Neural progenitor cell (in vitro differentiated cells): ENCODE results near the gene KLHL40. TPM values are rescaled to one million over a fixed set of nuclear protein-coding genes. Genes with fewer than 3 reads are reported as not detected.

Experiments
- DNase-seq: peaks from one replicate; pipeline ENCODE4 v3.0.0-alpha.2; 2016; ENCODE audit warnings: low spot score
- H2AFZ ChIP-seq: fragments of 200-600 bp; sonication (generic); replicated peaks from 2 replicates; pipeline ENCODE4 v1.6.1; 2016; ENCODE audit warnings: antibody characterized with exemption
- H3F3A ChIP-seq: fragments of 200-600 bp; sonication (generic); 2 replicates; pipeline ENCODE4 v1.6.1; 2016; ENCODE audit warnings: antibody characterized with exemption, low read depth
- H3K27ac ChIP-seq: fragments of 200-600 bp; sonication (generic); 2 replicates; pipeline ENCODE4 v1.5.1; 2016; ENCODE audit warnings: mild to moderate bottlenecking
- H3K27me3 ChIP-seq: fragments of 200-600 bp; sonication (generic); 2 replicates; pipeline ENCODE4 v1.6.1; 2016; ENCODE audit warnings: mild to moderate bottlenecking, moderate library complexity
- H3K36me3 ChIP-seq: fragments of 200-600 bp; sonication (generic); 2 replicates; pipeline ENCODE4 v1.5.1; 2016
- H3K4me1 ChIP-seq: fragments of 200-600 bp; sonication (generic); 2 replicates; pipeline ENCODE4 v1.6.1; 2016; ENCODE audit warnings: mixed run types
- H3K4me2 ChIP-seq: fragments of 200-600 bp; sonication (generic); 2 replicates; pipeline ENCODE4 v1.6.1; 2016
- H3K4me3 ChIP-seq: fragments of 200-600 bp; sonication (generic); 2 replicates; pipeline ENCODE4 v1.5.1; 2016
- H3K79me2 ChIP-seq: fragments of 200-600 bp; sonication (generic); 2 replicates; pipeline ENCODE4 v1.6.1; 2016; ENCODE audit warnings: low read depth
- H3K9ac ChIP-seq: fragments of 200-600 bp; sonication (generic); 2 replicates; pipeline ENCODE4 v1.6.1; 2016
- H3K9me3 ChIP-seq: fragments of 200-600 bp; sonication (generic); 2 replicates; pipeline ENCODE4 v1.5.1; 2016; ENCODE audit warnings: low read depth
- H4K20me1 ChIP-seq: fragments of 200-600 bp; sonication (generic); 2 replicates; pipeline ENCODE4 v1.6.1; 2016; ENCODE audit warnings: low read depth
- H3K27ac Mint-ChIP-seq: 3 replicates; pipeline ENCODE4 v1.8.0; 2021; ENCODE audit warnings: mixed read lengths
- H3K27me3 Mint-ChIP-seq: 2 replicates; pipeline ENCODE4 v1.8.0; 2022; ENCODE audit warnings: low read depth, mild to moderate bottlenecking, inconsistent platforms, moderate library complexity, mixed read lengths; ENCODE audit not compliant: insufficient read depth
- H3K36me3 Mint-ChIP-seq: 3 replicates; pipeline ENCODE4 v1.8.0; 2021; ENCODE audit warnings: mixed read lengths
- H3K4me1 Mint-ChIP-seq: 3 replicates; pipeline ENCODE4 v1.8.0; 2021; ENCODE audit warnings: mixed read lengths
- H3K4me3 Mint-ChIP-seq: 3 replicates; pipeline ENCODE4 v1.8.0; 2021; ENCODE audit warnings: mild to moderate bottlenecking, moderate library complexity, mixed read lengths
- H3K9me3 Mint-ChIP-seq: 3 replicates; pipeline ENCODE4 v1.8.0; 2020; ENCODE audit warnings: mixed read lengths
- EZH2 ChIP-seq: fragments of 200-600 bp; sonication (generic); IDR thresholded peaks from 2 replicates; pipeline ENCODE4 v1.6.1; 2017; ENCODE audit warnings: antibody characterized with exemption, mild to moderate bottlenecking, moderate library complexity
- EZH2phosphoT487 ChIP-seq: fragments of 200-600 bp; sonication (generic); IDR thresholded peaks from 2 replicates; pipeline ENCODE4 v1.6.1; 2017; ENCODE audit warnings: antibody characterized with exemption
- total RNA-seq: library from RNA; depleted of rRNA; stranded (reverse); fragments of >200 nt; gene quantifications from 2 replicates; pipeline ENCODE4 v1.2.3, GENCODE V29; 2015; ENCODE audit warnings: low replicate concordance
- TF ChIP-seq, protein P1 (sequence below): fragments of 200-600 bp; sonication (generic); IDR thresholded peaks from 2 replicates; pipeline ENCODE4 v1.5.1; 2017; ENCODE audit warnings: antibody characterized with exemption, mild to moderate bottlenecking

The KLHL40 gene
- total RNA-seq, 1 donor from 2014 or later, result not detected

DNA sequence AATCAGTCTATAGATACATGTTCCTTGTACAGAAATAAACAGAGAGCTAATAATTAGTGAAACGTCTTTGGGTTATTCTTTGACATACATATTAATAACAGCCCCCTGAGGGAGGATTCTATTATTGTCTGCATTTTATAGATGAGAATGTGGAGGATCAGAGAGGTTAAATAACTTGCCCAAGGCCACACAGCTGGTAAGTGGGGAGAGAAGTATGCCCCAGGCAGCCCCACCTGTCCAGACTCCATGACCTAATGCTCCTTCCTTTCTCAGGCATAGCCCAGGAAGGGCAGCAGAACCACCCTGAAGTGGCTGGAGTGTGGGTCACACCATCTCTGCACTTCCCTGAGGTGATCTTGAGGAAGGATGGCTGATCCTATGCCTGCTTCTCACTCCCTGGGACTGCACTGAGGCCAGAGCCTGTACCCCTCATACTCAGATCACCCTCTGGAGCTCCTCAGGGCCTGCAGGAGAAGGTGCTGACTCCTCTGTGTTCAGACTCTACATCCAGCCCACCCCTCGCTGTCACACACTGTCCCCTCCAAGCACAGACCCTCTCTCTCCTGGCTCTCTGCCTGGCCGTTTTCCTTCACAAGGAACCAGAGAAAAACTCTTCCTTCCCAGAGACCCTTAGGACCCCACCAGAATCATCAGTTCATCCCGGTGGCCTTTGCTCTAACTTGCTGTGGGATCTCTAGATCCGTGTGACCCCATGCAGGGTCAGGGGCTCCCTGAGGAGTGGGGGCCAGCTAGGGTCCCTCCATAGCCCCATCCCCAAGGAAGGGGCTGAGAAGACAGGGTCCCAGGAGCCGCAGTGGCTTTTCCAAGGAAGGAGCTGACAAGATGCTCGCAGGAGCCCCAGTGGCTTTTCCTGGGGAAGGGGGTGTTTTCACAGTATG lies 21.6 kb downstream of the KLHL40 start:
- H3K9me3 Mint-ChIP-seq, result no peaks in the 10 kb centered on the region
- no peak overlapping the region for H3K4me2 ChIP-seq
- no peaks in the 10 kb centered on the region for H3K4me1 Mint-ChIP-seq
- no peak overlapping the region for H2AFZ ChIP-seq
- H3K4me1 ChIP-seq, result no peaks in the 10 kb centered on the region
- H3F3A ChIP-seq, result no peaks in the 10 kb centered on the region
- peaks cover 20% of the 10 kb centered on the region for H3K27me3 Mint-ChIP-seq
- no peak for TF ChIP-seq EZH2
- TF ChIP-seq, protein P1, sequence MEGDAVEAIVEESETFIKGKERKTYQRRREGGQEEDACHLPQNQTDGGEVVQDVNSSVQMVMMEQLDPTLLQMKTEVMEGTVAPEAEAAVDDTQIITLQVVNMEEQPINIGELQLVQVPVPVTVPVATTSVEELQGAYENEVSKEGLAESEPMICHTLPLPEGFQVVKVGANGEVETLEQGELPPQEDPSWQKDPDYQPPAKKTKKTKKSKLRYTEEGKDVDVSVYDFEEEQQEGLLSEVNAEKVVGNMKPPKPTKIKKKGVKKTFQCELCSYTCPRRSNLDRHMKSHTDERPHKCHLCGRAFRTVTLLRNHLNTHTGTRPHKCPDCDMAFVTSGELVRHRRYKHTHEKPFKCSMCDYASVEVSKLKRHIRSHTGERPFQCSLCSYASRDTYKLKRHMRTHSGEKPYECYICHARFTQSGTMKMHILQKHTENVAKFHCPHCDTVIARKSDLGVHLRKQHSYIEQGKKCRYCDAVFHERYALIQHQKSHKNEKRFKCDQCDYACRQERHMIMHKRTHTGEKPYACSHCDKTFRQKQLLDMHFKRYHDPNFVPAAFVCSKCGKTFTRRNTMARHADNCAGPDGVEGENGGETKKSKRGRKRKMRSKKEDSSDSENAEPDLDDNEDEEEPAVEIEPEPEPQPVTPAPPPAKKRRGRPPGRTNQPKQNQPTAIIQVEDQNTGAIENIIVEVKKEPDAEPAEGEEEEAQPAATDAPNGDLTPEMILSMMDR, result no peak
- TF ChIP-seq EZH2phosphoT487, result no peak
- H3K27ac ChIP-seq, result no peak overlapping the region
- no peaks in the 10 kb centered on the region for H3K9me3 ChIP-seq
- no peaks in the 10 kb centered on the region for H3K79me2 ChIP-seq
- no peak overlapping the region for H3K4me3 Mint-ChIP-seq
- H4K20me1 ChIP-seq, result peaks cover 3% of the 10 kb centered on the region
- H3K36me3 Mint-ChIP-seq, result no peaks in the 10 kb centered on the region
- H3K9ac ChIP-seq, result no peak overlapping the region
- H3K27me3 ChIP-seq, result no peaks in the 10 kb centered on the region
- H3K4me3 ChIP-seq, result no peak overlapping the region
- no peak for DNase-seq
- H3K27ac Mint-ChIP-seq, result no peak overlapping the region
- H3K36me3 ChIP-seq, result no peaks in the 10 kb centered on the region

DNA sequence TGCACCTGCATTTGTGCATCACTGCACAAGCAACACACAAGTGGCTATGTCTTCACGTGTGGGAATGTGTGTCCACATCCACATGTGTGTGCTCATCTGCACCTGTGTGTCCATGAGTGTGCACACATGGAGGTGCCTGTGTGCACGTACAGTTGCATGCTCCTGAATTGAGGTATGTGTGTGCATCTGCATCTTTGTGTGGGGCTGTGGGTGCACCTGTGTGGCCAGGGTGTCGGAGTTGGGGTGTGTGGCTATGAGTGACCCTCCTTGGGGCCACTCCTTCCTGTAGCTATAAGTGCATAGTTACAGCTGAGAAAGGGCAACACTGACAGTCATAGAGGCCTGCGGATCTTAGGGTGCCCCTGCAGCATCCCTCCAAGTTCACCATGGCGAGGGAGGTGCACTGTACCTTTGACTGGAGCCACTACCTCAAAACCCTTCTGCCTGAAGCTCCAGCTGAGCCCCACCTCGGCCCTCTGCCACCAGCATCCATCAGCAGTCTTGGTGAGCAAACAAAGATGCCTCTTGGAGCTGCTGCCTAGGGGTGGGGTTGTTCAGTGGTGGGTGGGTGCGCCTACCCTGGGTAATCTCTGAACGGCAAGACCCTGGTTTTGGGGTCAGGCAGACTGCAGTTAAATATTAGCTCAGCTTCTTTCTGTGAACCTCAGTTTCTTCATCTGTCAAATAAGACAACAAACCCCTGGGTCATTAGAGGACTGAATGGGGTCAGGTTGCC lies 22.5 kb downstream of the KLHL40 start:
- H3K27me3 ChIP-seq, result no peaks in the 10 kb centered on the region
- Mint-ChIP-seq H3K27ac (no peak overlapping the region), H3K27me3 (peaks cover 20% of the 10 kb centered on the region), H3K4me3 (no peak overlapping the region), H3K36me3 (no peaks in the 10 kb centered on the region), H3K4me1 (no peaks in the 10 kb centered on the region), H3K9me3 (no peaks in the 10 kb centered on the region)
- H3K4me2 ChIP-seq, result no peak overlapping the region
- H3F3A ChIP-seq, result no peaks in the 10 kb centered on the region
- no peak overlapping the region for H2AFZ ChIP-seq
- no peak overlapping the region for H3K27ac ChIP-seq
- no peaks in the 10 kb centered on the region for H3K36me3 ChIP-seq
- H3K79me2 ChIP-seq, result no peaks in the 10 kb centered on the region
- no peak overlapping the region for H3K9ac ChIP-seq
- no peak for DNase-seq
- no peaks in the 10 kb centered on the region for H4K20me1 ChIP-seq
- no peaks in the 10 kb centered on the region for H3K9me3 ChIP-seq
- TF ChIP-seq, protein P1, result no peak
- TF ChIP-seq EZH2, result no peak
- TF ChIP-seq EZH2phosphoT487, result no peak
- H3K4me1 ChIP-seq, result no peaks in the 10 kb centered on the region
- no peak overlapping the region for H3K4me3 ChIP-seq

DNA sequence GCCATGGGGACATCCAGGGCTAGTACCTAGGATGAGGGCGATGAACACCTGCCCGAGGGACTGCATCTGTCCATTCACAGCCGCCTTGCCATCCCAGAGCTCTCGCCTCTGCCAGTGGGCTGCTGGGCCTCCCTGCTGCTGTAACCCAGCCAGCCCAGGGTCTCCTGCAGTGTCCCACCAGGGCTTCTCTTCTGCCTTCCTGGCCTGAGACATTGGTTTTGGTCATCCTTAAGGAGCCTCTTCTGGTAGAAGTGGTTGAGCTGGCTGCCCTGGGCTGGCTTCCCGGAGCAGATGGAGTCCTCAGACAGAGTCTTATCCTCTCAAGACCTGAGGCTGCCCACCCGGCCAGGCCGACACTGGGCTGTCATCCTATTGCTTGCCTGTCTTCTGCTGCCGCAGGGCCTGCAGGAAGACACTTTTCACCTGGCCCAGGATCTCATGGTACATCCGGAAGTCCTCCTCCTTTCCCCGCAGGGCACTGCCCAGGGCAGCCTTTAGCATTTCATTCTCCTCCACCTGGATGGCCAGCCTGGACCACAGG lies 23.3 kb downstream of the KLHL40 start:
- Histone ChIP-seq H3K4me2 (no peak overlapping the region), H3K79me2 (no peaks in the 10 kb centered on the region), H3K9ac (no peak overlapping the region), H3K27ac (no peak overlapping the region), H3K4me3 (no peak overlapping the region), H3K27me3 (no peaks in the 10 kb centered on the region), H3K4me1 (no peaks in the 10 kb centered on the region), H4K20me1 (no peaks in the 10 kb centered on the region), H3K9me3 (no peaks in the 10 kb centered on the region), H2AFZ (no peak overlapping the region), H3K36me3 (no peaks in the 10 kb centered on the region), H3F3A (no peaks in the 10 kb centered on the region)
- Mint-ChIP-seq H3K9me3 (no peaks in the 10 kb centered on the region), H3K4me3 (no peak overlapping the region), H3K4me1 (no peaks in the 10 kb centered on the region), H3K36me3 (no peaks in the 10 kb centered on the region), H3K27ac (no peak overlapping the region), H3K27me3 (peaks cover 17% of the 10 kb centered on the region)
- TF ChIP-seq, protein P1, result no peak
- TF ChIP-seq EZH2 (no peak), EZH2phosphoT487 (no peak)
- no peak for DNase-seq
